Mucosa of rectum (tissue), 2 donors: ENCODE results near the gene TBPL2.
"Not testable (repeated sequence)": the region's sequence is repeated elsewhere in the genome, so short reads cannot be mapped to it uniquely, and the experiment has no call there.

ENCODE experiments used
- H3K27ac ChIP-seq, 2 donors: one replicate each; pipeline ENCODE4 v1.7.0; 2013; ENCODE audit warnings: inconsistent platforms in 2 of 2, low read depth in 2 of 2, low read length in 2 of 2
- H3K27me3 ChIP-seq, 2 donors: one replicate each; pipeline ENCODE4 v1.7.0; 2013; ENCODE audit warnings: low read length in 2 of 2; ENCODE audit not compliant: control insufficient read depth in 2 of 2, insufficient read depth in 2 of 2
- H3K36me3 ChIP-seq, 2 donors: one replicate each; pipeline ENCODE4 v1.7.0; 2013; ENCODE audit warnings: low read length in 2 of 2; ENCODE audit not compliant: control insufficient read depth in 2 of 2, insufficient read depth in 2 of 2
- H3K4me1 ChIP-seq, 2 donors: one replicate each; pipeline ENCODE4 v1.7.0; 2013; ENCODE audit warnings: low read length in 2 of 2, mild to moderate bottlenecking in 1 of 2; ENCODE audit not compliant: control insufficient read depth in 2 of 2, insufficient read depth in 2 of 2
- H3K4me3 ChIP-seq, 2 donors: one replicate each; pipeline ENCODE4 v1.7.0; 2013; ENCODE audit warnings: low read length in 2 of 2
- H3K9ac ChIP-seq, 2 donors: one replicate each; pipeline ENCODE4 v1.7.0; 2013; ENCODE audit warnings: low read length in 2 of 2, low read depth in 1 of 2, mild to moderate bottlenecking in 1 of 2
- H3K9me3 ChIP-seq, 2 donors: one replicate each; pipeline ENCODE4 v1.7.0; 2013; ENCODE audit warnings: low read length in 2 of 2; ENCODE audit not compliant: control insufficient read depth in 2 of 2
- donor health status: healthy.
- donor health status: Normal muscosa, but diverticular disease.

The TBPL2 gene

GRCh38 chr14:55388160-55388559 is 52.3 kb downstream of the TBPL2 start:
- Histone ChIP-seq H3K4me3 (no peak overlapping the region), H3K4me1 (peaks cover 8 to 11% of the 10 kb centered on the region in 2 donors), H3K9ac (no peak overlapping the region), H3K36me3 (peaks cover 5 to 7% of the 10 kb centered on the region in 2 donors), H3K27ac (no peak overlapping the region), H3K9me3 (no peaks in the 10 kb centered on the region), H3K27me3 (no peaks in the 10 kb centered on the region)

GRCh38 chr14:55387121-55387520 is 53.3 kb downstream of the TBPL2 start:
- H3K4me1 ChIP-seq = peaks cover 8 to 11% of the 10 kb centered on the region in 2 donors
- peaks cover 5% of the 10 kb centered on the region in 2 donors for H3K36me3 ChIP-seq
- H3K9me3 ChIP-seq = no peaks in the 10 kb centered on the region
- no peaks in the 10 kb centered on the region for H3K27me3 ChIP-seq
- H3K27ac ChIP-seq = peak overlapping the region in 1 of 2 donors; percentile 90
- no peak overlapping the region for H3K9ac ChIP-seq
- no peak overlapping the region for H3K4me3 ChIP-seq

- Histone ChIP-seq H3K4me1 (peaks cover 8 to 11% of the 10 kb centered on the region in 2 donors), H3K4me3 (peak overlapping the region; percentile 28 to 51), H3K27me3 (no peaks in the 10 kb centered on the region), H3K9me3 (no peaks in the 10 kb centered on the region), H3K9ac (peak overlapping the region; percentile 7 to 29), H3K27ac (peak overlapping the region; percentile 68 to 90), H3K36me3 (peaks cover 10 to 12% of the 10 kb centered on the region in 2 donors)
Observed at GRCh38 chr14:55386037-55386808, 54.2 kb downstream of the TBPL2 start.

- peaks cover 8 to 11% of the 10 kb centered on the region in 2 donors for H3K4me1 ChIP-seq
- H3K4me3 ChIP-seq = no peak overlapping the region
- H3K27me3 ChIP-seq = no peaks in the 10 kb centered on the region
- H3K9ac ChIP-seq = no peak overlapping the region
- peaks cover 19 to 25% of the 10 kb centered on the region in 2 donors for H3K36me3 ChIP-seq
- H3K27ac ChIP-seq = peak overlapping the region; percentile 68 to 90
- H3K9me3 ChIP-seq = no peaks in the 10 kb centered on the region
Observed at GRCh38 chr14:55384536-55384935, 55.9 kb downstream of the TBPL2 start.

GRCh38 chr14:55383541-55384140 is 56.8 kb downstream of the TBPL2 start:
- Histone ChIP-seq H3K9me3 (no peaks in the 10 kb centered on the region), H3K9ac (no peak overlapping the region), H3K4me1 (peaks cover 8 to 11% of the 10 kb centered on the region in 2 donors), H3K27me3 (no peaks in the 10 kb centered on the region), H3K27ac (no peak overlapping the region), H3K4me3 (no peak overlapping the region), H3K36me3 (peaks cover 19 to 25% of the 10 kb centered on the region in 2 donors)

GRCh38 chr14:55383056-55383466 is 57.4 kb downstream of the TBPL2 start:
- H3K4me1 ChIP-seq = peaks cover 8 to 11% of the 10 kb centered on the region in 2 donors
- not testable (repeated sequence) for H3K27me3 ChIP-seq, H3K27ac ChIP-seq, H3K9me3 ChIP-seq, H3K4me3 ChIP-seq, H3K9ac ChIP-seq
- H3K36me3 ChIP-seq = peaks cover 19 to 30% of the 10 kb centered on the region in 2 donors

- Histone ChIP-seq H3K4me3 (no peak overlapping the region), H3K4me1 (peaks cover 8 to 11% of the 10 kb centered on the region in 2 donors), H3K27ac (no peak overlapping the region), H3K9me3 (no peaks in the 10 kb centered on the region), H3K9ac (no peak overlapping the region), H3K36me3 (peaks cover 21 to 35% of the 10 kb centered on the region in 2 donors), H3K27me3 (no peaks in the 10 kb centered on the region)
Observed at GRCh38 chr14:55382483-55382882, 57.9 kb downstream of the TBPL2 start.

- peaks cover 27 to 42% of the 10 kb centered on the region in 2 donors for H3K36me3 ChIP-seq
- no peaks in the 10 kb centered on the region for H3K9me3 ChIP-seq
- H3K27me3 ChIP-seq = no peaks in the 10 kb centered on the region
- H3K4me1 ChIP-seq = peaks cover 8 to 11% of the 10 kb centered on the region in 2 donors
- no peak overlapping the region for H3K27ac ChIP-seq
- H3K4me3 ChIP-seq = no peak overlapping the region
- no peak overlapping the region for H3K9ac ChIP-seq
Observed at GRCh38 chr14:55381561-55381960, 58.9 kb downstream of the TBPL2 start.

- H3K4me1 ChIP-seq = peaks cover 6 to 8% of the 10 kb centered on the region in 2 donors
- H3K27ac ChIP-seq = no peak overlapping the region
- H3K36me3 ChIP-seq = peaks cover 32 to 47% of the 10 kb centered on the region in 2 donors
- no peak overlapping the region for H3K9ac ChIP-seq
- H3K9me3 ChIP-seq = no peaks in the 10 kb centered on the region
- H3K4me3 ChIP-seq = no peak overlapping the region
- H3K27me3 ChIP-seq = no peaks in the 10 kb centered on the region
Observed at GRCh38 chr14:55381040-55381439, 59.4 kb downstream of the TBPL2 start.

GRCh38 chr14:55377236-55377635 is 63.2 kb downstream of the TBPL2 start:
- no peak overlapping the region for H3K9ac ChIP-seq
- no peak overlapping the region for H3K27ac ChIP-seq
- H3K4me3 ChIP-seq = no peak overlapping the region
- peaks cover 29 to 48% of the 10 kb centered on the region in 2 donors for H3K36me3 ChIP-seq
- no peaks in the 10 kb centered on the region for H3K9me3 ChIP-seq
- H3K27me3 ChIP-seq = no peaks in the 10 kb centered on the region
- no peaks in the 10 kb centered on the region for H3K4me1 ChIP-seq
